ENCODE measurements around the gene FCRL4. TPM values are rescaled to one million over a fixed set of nuclear protein-coding genes. Genes with fewer than 3 reads are reported as not detected.

The FCRL4 gene
- total and polyA plus RNA-seq, 2 of the 4 experiments (the other 2 are of a cell fraction) = not detected

GRCh38 chr1:157540160-157540748 is 57.6 kb downstream of the FCRL4 start:
- no peak overlapping the region for H4K91ac ChIP-seq (ENCODE audit: insufficient read depth, low read depth, low read length)
- CTCF ChIA-PET = interaction anchor here (0.6 kb wide), 1 partner anchor 10 kb away, joined by 3 read pairs; no protein-coding TSS in a partner anchor

More at GRCh38 chr1:157540160-157540748, 57.6 kb downstream of the FCRL4 start:
- intact Hi-C loops (cut with micrococcal nuclease) (no loop called here), in situ Hi-C loops (cut with MboI; ENCODE audit: low sequenced_read_pairs) (no loop called here), dilution Hi-C loops (cut with HindIII; ENCODE audit: low sequenced_read_pairs, unreplicated experiment) (no loop called here)
- Histone ChIP-seq H3K14ac (replicated peaks; ENCODE audit: low read depth, low read length) (no peak overlapping the region), H3K18ac (ENCODE audit: low read depth, low read length) (no peak overlapping the region), H2AK9ac (replicated peaks; ENCODE audit: low read depth, low read length, poor library complexity) (no peak overlapping the region), H2BK5ac (ENCODE audit: low read depth, low read length, poor library complexity, severe bottlenecking) (no peak overlapping the region), H3K4me1 (ENCODE audit: control insufficient read depth, insufficient read depth, low read length) (no peaks in the 10 kb centered on the region), H3K9ac (ENCODE audit: low read depth, low read length) (no peak overlapping the region), H3K79me1 (ENCODE audit: low read depth in 1 of 2, low read length in 2 of 2) (no peaks in the 10 kb centered on the region), H2BK20ac (ENCODE audit: low read depth, low read length) (no peak overlapping the region), H2AFZ (replicated peaks; ENCODE audit: low read length, poor library complexity) (no peak overlapping the region), H4K20me1 (ENCODE audit: insufficient read depth, low read length) (no peaks in the 10 kb centered on the region), H3K4me2 (ENCODE audit: low read depth, low read length) (no peak overlapping the region), H3K27me3 (ENCODE audit: control insufficient read depth, insufficient read depth, low read length) (no peaks in the 10 kb centered on the region), H3K27ac (ENCODE audit: insufficient read depth, low read length) (no peak overlapping the region), H2BK120ac (ENCODE audit: low read depth, low read length) (no peak overlapping the region), H3K9me1 (ENCODE audit: insufficient read depth, low read length) (no peaks in the 10 kb centered on the region), H3K23ac (ENCODE audit: low read depth, low read length) (no peak overlapping the region), H4K5ac (ENCODE audit: low read depth, low read length) (no peak overlapping the region), H4K8ac (ENCODE audit: low read depth in 2 of 2, low read length in 2 of 2) (no peak overlapping the region), H2AK5ac (ENCODE audit: low read depth, low read length) (no peak overlapping the region), H3K56ac (ENCODE audit: extremely low read depth, insufficient read depth, low read length) (no peak overlapping the region), H3K9me3 (ENCODE audit: control insufficient read depth, insufficient read depth, low read length) (no peaks in the 10 kb centered on the region), H3K4me3 (ENCODE audit: insufficient read depth, low read depth, low read length) (no peak overlapping the region), H3K4ac (ENCODE audit: low read depth, low read length) (no peak overlapping the region), H2BK15ac (ENCODE audit: low read depth, low read length) (no peak overlapping the region), H3K36me3 (ENCODE audit: control insufficient read depth, insufficient read depth, low read length) (no peaks in the 10 kb centered on the region)
- 20% methylated on average over 1 of the region's 2 CpGs; no CpG with 5 or more reads in 1 of the 2 experiments for WGBS, 2 experiments (ENCODE audit: extremely low coverage in 2 of 2, insufficient read length in 1 of 2)
- TF ChIP-seq CTCF (conservative IDR thresholded peaks at IDR 0.05; ENCODE audit: low read depth, low read length) (no peak), ELK1 (IDR thresholded peaks at IDR 0.05; ENCODE audit: borderline replicate concordance, low read depth, low read length) (no peak), SMC3 (IDR thresholded peaks at IDR 0.05; ENCODE audit: low read depth, low read length) (no peak), RAD21 (IDR thresholded peaks at IDR 0.05; ENCODE audit: low read length) (no peak), BHLHE40 (IDR thresholded peaks at IDR 0.05; ENCODE audit: low read depth, low read length) (no peak), RCOR1 (IDR thresholded peaks at IDR 0.05; ENCODE audit: insufficient replicate concordance, low read length) (no peak), MXI1 (IDR thresholded peaks at IDR 0.05; ENCODE audit: borderline replicate concordance, low read depth, low read length) (no peak), MAZ (IDR thresholded peaks at IDR 0.05; ENCODE audit: borderline replicate concordance, low read depth, low read length) (no peak)
- no TSS peak for BruUV-seq (replicated peaks)
- ATAC-seq (ENCODE audit: low read depth) (no peak), DNase-seq (no peak)
- POLR2A ChIA-PET (ENCODE audit: unreplicated experiment) = no interaction called here

Data from IMR-90 (cell line).